LNCaP clone FGC (cell line): ENCODE results near the gene SLC17A3.

Experiments
- DNase-seq: peaks from one replicate; pipeline ENCODE4 v3.0.0-alpha.2; 2011; ENCODE audit warnings: low read depth
- H3K4me3 ChIP-seq: 2 replicates; pipeline ENCODE4 v1.5.1; 2011; ENCODE audit warnings: mild to moderate bottlenecking, low read depth, low read length, control low read depth
- TF ChIP-seq, protein P1 (sequence below): IDR thresholded peaks from 2 replicates; pipeline ENCODE4 v1.5.1; 2012; ENCODE audit warnings: mild to moderate bottlenecking; ENCODE audit not compliant: control insufficient read depth, insufficient read depth; ENCODE audit errors: extremely low read depth

SLC17A3 gene

DNA sequence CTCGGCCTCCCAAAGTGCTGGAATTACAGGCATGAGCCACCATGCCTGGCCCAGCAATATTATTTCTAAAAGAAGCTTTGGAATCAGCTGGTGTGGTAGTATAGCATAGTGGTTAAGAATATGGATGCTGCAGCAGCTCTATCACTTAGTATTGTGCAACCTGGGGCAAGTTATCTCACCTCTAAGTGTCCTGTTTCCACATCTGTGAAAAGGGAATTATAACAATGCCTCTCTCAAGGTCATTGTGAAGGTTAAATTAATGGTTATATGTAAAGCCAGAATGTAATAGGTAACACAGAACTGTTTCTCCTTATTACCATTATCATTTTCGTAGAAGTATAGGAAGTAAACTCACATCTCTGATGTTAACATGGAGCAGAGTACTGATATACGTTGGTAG lies 42.3 kb upstream of the SLC17A3 start:
- DNase-seq, result no peak
- no peak overlapping the region for H3K4me3 ChIP-seq
- TF ChIP-seq, protein P1, sequence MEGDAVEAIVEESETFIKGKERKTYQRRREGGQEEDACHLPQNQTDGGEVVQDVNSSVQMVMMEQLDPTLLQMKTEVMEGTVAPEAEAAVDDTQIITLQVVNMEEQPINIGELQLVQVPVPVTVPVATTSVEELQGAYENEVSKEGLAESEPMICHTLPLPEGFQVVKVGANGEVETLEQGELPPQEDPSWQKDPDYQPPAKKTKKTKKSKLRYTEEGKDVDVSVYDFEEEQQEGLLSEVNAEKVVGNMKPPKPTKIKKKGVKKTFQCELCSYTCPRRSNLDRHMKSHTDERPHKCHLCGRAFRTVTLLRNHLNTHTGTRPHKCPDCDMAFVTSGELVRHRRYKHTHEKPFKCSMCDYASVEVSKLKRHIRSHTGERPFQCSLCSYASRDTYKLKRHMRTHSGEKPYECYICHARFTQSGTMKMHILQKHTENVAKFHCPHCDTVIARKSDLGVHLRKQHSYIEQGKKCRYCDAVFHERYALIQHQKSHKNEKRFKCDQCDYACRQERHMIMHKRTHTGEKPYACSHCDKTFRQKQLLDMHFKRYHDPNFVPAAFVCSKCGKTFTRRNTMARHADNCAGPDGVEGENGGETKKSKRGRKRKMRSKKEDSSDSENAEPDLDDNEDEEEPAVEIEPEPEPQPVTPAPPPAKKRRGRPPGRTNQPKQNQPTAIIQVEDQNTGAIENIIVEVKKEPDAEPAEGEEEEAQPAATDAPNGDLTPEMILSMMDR, result no peak

GRCh38 chr6:25913741-25914140 lies 39.7 kb upstream of the SLC17A3 start:
- H3K4me3 ChIP-seq, result no peak overlapping the region
- TF ChIP-seq, protein P1, result no peak
- no peak for DNase-seq

GRCh38 chr6:25911351-25911750 lies 37.3 kb upstream of the SLC17A3 start:
- DNase-seq, result no peak
- H3K4me3 ChIP-seq, result no peak overlapping the region
- TF ChIP-seq, protein P1, result no peak

- H3K4me3 ChIP-seq, result no peak overlapping the region
- no peak for DNase-seq
- TF ChIP-seq, protein P1, result no peak
Observed at GRCh38 chr6:25907475-25908014, 33.5 kb upstream of the SLC17A3 start.

DNA sequence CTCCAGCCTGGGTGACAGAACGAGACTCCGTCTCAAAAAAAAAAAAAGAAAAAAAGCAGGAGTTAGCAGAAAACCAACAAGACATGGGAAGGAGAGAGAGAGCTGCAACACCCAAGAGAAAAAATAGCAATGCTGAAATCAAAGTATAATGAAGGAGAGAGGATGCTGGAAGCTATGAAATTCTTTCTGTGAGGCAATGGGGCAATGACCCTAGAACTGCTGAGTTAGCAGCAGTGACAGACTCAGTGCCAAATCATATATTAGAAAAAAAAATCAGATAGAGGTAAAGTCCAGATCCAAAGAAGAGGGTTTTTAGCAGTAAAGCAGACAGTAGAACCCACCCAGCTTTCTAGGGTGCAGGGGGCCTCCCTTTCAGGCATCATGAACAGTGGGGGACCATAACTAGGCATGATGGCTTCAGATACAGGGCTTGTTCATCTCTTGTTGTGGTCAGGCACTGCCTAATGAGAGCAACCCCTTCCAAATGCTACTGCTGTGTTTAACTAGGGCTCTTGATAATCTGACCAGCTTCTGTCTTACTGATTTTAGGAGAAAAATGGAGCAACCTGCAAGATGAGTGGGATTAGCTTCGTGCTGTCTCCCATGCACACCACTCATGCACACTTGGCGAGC lies 29.5 kb upstream of the SLC17A3 start:
- H3K4me3 ChIP-seq, result no peak overlapping the region
- no peak for DNase-seq
- TF ChIP-seq, protein P1, result no peak

- no peak overlapping the region for H3K4me3 ChIP-seq
- no peak for DNase-seq
- TF ChIP-seq, protein P1, result no peak
Observed at GRCh38 chr6:25902071-25902470, 28.0 kb upstream of the SLC17A3 start.

GRCh38 chr6:25900843-25901242 lies 26.8 kb upstream of the SLC17A3 start:
- DNase-seq, result no peak
- TF ChIP-seq, protein P1, result no peak
- no peak overlapping the region for H3K4me3 ChIP-seq
